Measurements from ENCODE around the gene BRF1.
A peak's percentile ranks its signal among the peaks of the same experiment; 100 is the strongest.
"Not testable (repeated sequence)": the region's sequence is repeated elsewhere in the genome, so short reads cannot be mapped to it uniquely, and the experiment has no call there.

The BRF1 gene

GRCh38 chr14:105282098-105282725 is 18.6 kb downstream of the BRF1 start:
- Histone ChIP-seq H3K4me3 (no peak overlapping the region), H3K36me3 (ENCODE audit: insufficient read depth, low read length) (no peaks in the 10 kb centered on the region), H3K9me3 (ENCODE audit: low read depth, low read length) (no peaks in the 10 kb centered on the region), H3K27ac (no peak overlapping the region), H3K9ac (ENCODE audit: insufficient read length) (no peak overlapping the region)
- no peak for DNase-seq (ENCODE audit: low read depth, low spot score)
- TF ChIP-seq POLR2AphosphoS5 (IDR thresholded peaks at IDR 0.05; ENCODE audit: borderline replicate concordance, low read depth, low read length) (no peak), EZH2 (IDR thresholded peaks at IDR 0.05) (no peak), FOXP2 (optimal IDR thresholded peaks at IDR 0.05; ENCODE audit: control extremely low read depth, extremely low read length, insufficient read depth) (no peak)

GRCh38 chr14:105281371-105282097 is 19.3 kb downstream of the BRF1 start:
- H3K36me3 ChIP-seq (ENCODE audit: insufficient read depth, low read length) = no peaks in the 10 kb centered on the region
- DNase-seq (ENCODE audit: low read depth, low spot score) = peak; percentile 14

GRCh38 chr14:105280525-105280924 is 20.3 kb downstream of the BRF1 start:
- Histone ChIP-seq H3K9ac (ENCODE audit: insufficient read length) (no peak overlapping the region), H3K9me3 (ENCODE audit: low read depth, low read length) (no peaks in the 10 kb centered on the region), H3K36me3 (ENCODE audit: insufficient read depth, low read length) (no peaks in the 10 kb centered on the region), H3K27ac (no peak overlapping the region), H3K4me3 (no peak overlapping the region)
- TF ChIP-seq EZH2 (IDR thresholded peaks at IDR 0.05) (no peak), POLR2AphosphoS5 (IDR thresholded peaks at IDR 0.05; ENCODE audit: borderline replicate concordance, low read depth, low read length) (no peak), FOXP2 (optimal IDR thresholded peaks at IDR 0.05; ENCODE audit: control extremely low read depth, extremely low read length, insufficient read depth) (no peak)
- DNase-seq (ENCODE audit: low read depth, low spot score) = no peak

More at GRCh38 chr14:105281371-105282097, 19.3 kb downstream of the BRF1 start:
- Histone ChIP-seq H3K27ac (no peak overlapping the region), H3K9ac (ENCODE audit: insufficient read length) (no peak overlapping the region), H3K4me3 (no peak overlapping the region), H3K9me3 (ENCODE audit: low read depth, low read length) (no peaks in the 10 kb centered on the region)
- TF ChIP-seq FOXP2 (optimal IDR thresholded peaks at IDR 0.05; ENCODE audit: control extremely low read depth, extremely low read length, insufficient read depth) (no peak), POLR2AphosphoS5 (IDR thresholded peaks at IDR 0.05; ENCODE audit: borderline replicate concordance, low read depth, low read length) (no peak), EZH2 (IDR thresholded peaks at IDR 0.05) (no peak)

- H3K9me3 ChIP-seq (ENCODE audit: low read depth, low read length) = no peaks in the 10 kb centered on the region
- no peak overlapping the region for H3K27ac ChIP-seq
- no peaks in the 10 kb centered on the region for H3K36me3 ChIP-seq (ENCODE audit: insufficient read depth, low read length)
- no peak for TF ChIP-seq POLR2AphosphoS5 (IDR thresholded peaks at IDR 0.05; ENCODE audit: borderline replicate concordance, low read depth, low read length)
- TF ChIP-seq EZH2 (IDR thresholded peaks at IDR 0.05) = no peak
- TF ChIP-seq FOXP2 (optimal IDR thresholded peaks at IDR 0.05; ENCODE audit: control extremely low read depth, extremely low read length, insufficient read depth) = no peak
- DNase-seq (ENCODE audit: low read depth, low spot score) = no peak
- no peak overlapping the region for H3K9ac ChIP-seq (ENCODE audit: insufficient read length)
- no peak overlapping the region for H3K4me3 ChIP-seq
Observed at GRCh38 chr14:105279642-105280361, 21.0 kb downstream of the BRF1 start.

GRCh38 chr14:105277448-105277847 is 23.4 kb downstream of the BRF1 start:
- DNase-seq (ENCODE audit: low read depth, low spot score); H3K9me3 ChIP-seq (ENCODE audit: low read depth, low read length); H3K4me3 ChIP-seq; H3K9ac ChIP-seq (ENCODE audit: insufficient read length); H3K36me3 ChIP-seq (ENCODE audit: insufficient read depth, low read length): not testable (repeated sequence)
- H3K27ac ChIP-seq = peak overlapping the region; percentile 35; the same call in 1 of the 2 replicates

- no peak overlapping the region for H3K27ac ChIP-seq
- DNase-seq (ENCODE audit: low read depth, low spot score) = no peak
- H3K36me3 ChIP-seq (ENCODE audit: insufficient read depth, low read length) = no peaks in the 10 kb centered on the region
- H3K9me3 ChIP-seq (ENCODE audit: low read depth, low read length) = no peaks in the 10 kb centered on the region
- no peak overlapping the region for H3K4me3 ChIP-seq
- peak overlapping the region; percentile 45 for H3K9ac ChIP-seq (ENCODE audit: insufficient read length)
- no peak for TF ChIP-seq FOXP2 (optimal IDR thresholded peaks at IDR 0.05; ENCODE audit: control extremely low read depth, extremely low read length, insufficient read depth)
- TF ChIP-seq EZH2 (IDR thresholded peaks at IDR 0.05) = no peak
- no peak for TF ChIP-seq POLR2AphosphoS5 (IDR thresholded peaks at IDR 0.05; ENCODE audit: borderline replicate concordance, low read depth, low read length)
Observed at GRCh38 chr14:105275267-105275946, 25.4 kb downstream of the BRF1 start.

- H3K4me3 ChIP-seq = no peak overlapping the region
- H3K9ac ChIP-seq (ENCODE audit: insufficient read length) = no peak overlapping the region
- TF ChIP-seq POLR2AphosphoS5 (IDR thresholded peaks at IDR 0.05; ENCODE audit: borderline replicate concordance, low read depth, low read length) = no peak
- no peak for TF ChIP-seq FOXP2 (optimal IDR thresholded peaks at IDR 0.05; ENCODE audit: control extremely low read depth, extremely low read length, insufficient read depth)
- no peak for TF ChIP-seq EZH2 (IDR thresholded peaks at IDR 0.05)
- no peaks in the 10 kb centered on the region for H3K9me3 ChIP-seq (ENCODE audit: low read depth, low read length)
- H3K27ac ChIP-seq = no peak overlapping the region
- no peaks in the 10 kb centered on the region for H3K36me3 ChIP-seq (ENCODE audit: insufficient read depth, low read length)
- DNase-seq (ENCODE audit: low read depth, low spot score) = no peak
Observed at GRCh38 chr14:105274637-105275036, 26.2 kb downstream of the BRF1 start.

- no peak overlapping the region for H3K4me3 ChIP-seq
- H3K36me3 ChIP-seq (ENCODE audit: insufficient read depth, low read length) = no peaks in the 10 kb centered on the region
- H3K9me3 ChIP-seq (ENCODE audit: low read depth, low read length) = no peaks in the 10 kb centered on the region
- no peak overlapping the region for H3K9ac ChIP-seq (ENCODE audit: insufficient read length)
- no peak for DNase-seq (ENCODE audit: low read depth, low spot score)
- TF ChIP-seq FOXP2 (optimal IDR thresholded peaks at IDR 0.05; ENCODE audit: control extremely low read depth, extremely low read length, insufficient read depth) (no peak), POLR2AphosphoS5 (IDR thresholded peaks at IDR 0.05; ENCODE audit: borderline replicate concordance, low read depth, low read length) (no peak), EZH2 (IDR thresholded peaks at IDR 0.05) (no peak)
- H3K27ac ChIP-seq = no peak overlapping the region
Observed at GRCh38 chr14:105273062-105273461, 27.7 kb downstream of the BRF1 start.

All from SK-N-MC (cell line).